Fibroblast of pulmonary artery (primary cell): ENCODE results near the gene SNRPD1.
"Not testable (repeated sequence)": the region's sequence is repeated elsewhere in the genome, so short reads cannot be mapped to it uniquely, and the experiment has no call there.

Source experiments
- DNase-seq: peaks from one replicate; pipeline ENCODE4 v3.0.0-alpha.2; 2010; ENCODE audit warnings: low read depth
- H3K4me3 ChIP-seq: replicated peaks from 2 replicates; pipeline ENCODE4 v1.5.1; 2011; ENCODE audit warnings: low read depth, mild to moderate bottlenecking, control low read depth, low read length, moderate library complexity
- CTCF ChIP-seq: IDR thresholded peaks from 2 replicates; pipeline ENCODE4 v1.5.1; 2011; ENCODE audit warnings: mild to moderate bottlenecking, control low read depth, low read length, inconsistent platforms; ENCODE audit errors: missing control alignments

SNRPD1 gene

GRCh38 chr18:21669736-21670285 lies 57.7 kb downstream of the SNRPD1 start:
- no peak for DNase-seq
- TF ChIP-seq CTCF, result no peak
- no peak overlapping the region for H3K4me3 ChIP-seq

GRCh38 chr18:21672521-21673267 lies 60.6 kb downstream of the SNRPD1 start:
- H3K4me3 ChIP-seq, result no peak overlapping the region
- no peak for TF ChIP-seq CTCF
- DNase-seq, result no peak

GRCh38 chr18:21675354-21675753 lies 63.2 kb downstream of the SNRPD1 start:
- DNase-seq, H3K4me3 ChIP-seq: not testable (repeated sequence)

GRCh38 chr18:21678859-21679258 lies 66.7 kb downstream of the SNRPD1 start:
- DNase-seq, result no peak
- no peak for TF ChIP-seq CTCF
- no peak overlapping the region for H3K4me3 ChIP-seq

DNA sequence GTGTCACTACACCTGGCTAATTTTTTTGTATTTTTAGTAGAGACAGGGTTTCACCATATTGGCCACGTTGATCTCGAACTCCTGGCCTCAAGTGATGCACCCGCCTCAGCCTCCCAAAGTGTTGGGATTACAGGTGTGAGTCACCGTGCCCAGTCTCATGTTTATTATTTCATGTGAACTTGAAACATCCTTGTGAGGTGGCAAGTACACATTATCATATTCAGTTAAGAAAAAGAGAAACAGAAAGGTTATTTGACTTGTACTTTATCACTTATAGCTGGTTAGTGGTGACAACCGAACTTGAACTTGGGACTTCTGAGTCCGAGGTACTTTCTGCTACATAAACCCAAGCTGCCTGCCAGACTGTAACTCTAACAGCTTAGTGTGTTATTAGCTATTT lies 68.0 kb downstream of the SNRPD1 start:
- no peak for TF ChIP-seq CTCF
- no peak overlapping the region for H3K4me3 ChIP-seq
- DNase-seq, result no peak

GRCh38 chr18:21682371-21683051 lies 70.4 kb downstream of the SNRPD1 start:
- peak; percentile 84 for DNase-seq
- peak overlapping the region; percentile 44 for H3K4me3 ChIP-seq
- TF ChIP-seq CTCF, result no peak
